HG03064 (cell line): Measurements from ENCODE around the gene RRBP1.

Source experiments
- ATAC-seq: cut with Tn5 transposase; IDR thresholded peaks from one replicate; pipeline ENCODE4 v1.9.1; 2021; ENCODE audit warnings: low read depth; ENCODE audit not compliant: unreplicated experiment

Gene RRBP1

GRCh38 chr20:17682103-17682888 lies at the start of gene RRBP1:
Gene RRBP1 (minus strand): TSS chr20:17682242. CDS start chr20:17660507, 21,735 bp downstream.
- ATAC-seq = peak; percentile 76

- no peak for ATAC-seq
Observed at GRCh38 chr20:17731233-17731632, 49.2 kb upstream of the RRBP1 start.

GRCh38 chr20:17730071-17730470 lies 48.0 kb upstream of the RRBP1 start:
- ATAC-seq = no peak

- no peak for ATAC-seq
Observed at GRCh38 chr20:17728074-17728473, 46.0 kb upstream of the RRBP1 start.

- no peak for ATAC-seq
Observed at GRCh38 chr20:17727351-17727750, 45.3 kb upstream of the RRBP1 start.

- ATAC-seq = no peak
Observed at GRCh38 chr20:17726902-17727301, 44.9 kb upstream of the RRBP1 start.

- no peak for ATAC-seq
Observed at GRCh38 chr20:17725094-17725835, 43.2 kb upstream of the RRBP1 start.

- ATAC-seq = no peak
Observed at GRCh38 chr20:17723301-17723691, 41.3 kb upstream of the RRBP1 start.

GRCh38 chr20:17722493-17723300 lies 40.7 kb upstream of the RRBP1 start:
- ATAC-seq = no peak

- ATAC-seq = no peak
Observed at GRCh38 chr20:17721802-17722486, 39.9 kb upstream of the RRBP1 start.

- ATAC-seq = no peak
Observed at GRCh38 chr20:17720755-17721154, 38.7 kb upstream of the RRBP1 start.

GRCh38 chr20:17716331-17716730 lies 34.3 kb upstream of the RRBP1 start:
- ATAC-seq = no peak

- no peak for ATAC-seq
Observed at GRCh38 chr20:17715075-17715474, 33.0 kb upstream of the RRBP1 start.

GRCh38 chr20:17714597-17714996 lies 32.6 kb upstream of the RRBP1 start:
- ATAC-seq = no peak

GRCh38 chr20:17712708-17713107 lies 30.7 kb upstream of the RRBP1 start:
- no peak for ATAC-seq

GRCh38 chr20:17712201-17712600 lies 30.2 kb upstream of the RRBP1 start:
- ATAC-seq = no peak

GRCh38 chr20:17711267-17711627 lies 29.2 kb upstream of the RRBP1 start:
- no peak for ATAC-seq

GRCh38 chr20:17710379-17711266 lies 28.6 kb upstream of the RRBP1 start:
- ATAC-seq = no peak
